SU-DHL-6 (cell line): Measurements from ENCODE around the gene NEUROD2.

Experiments used
- H2AFZ ChIP-seq: fragments of 200-600 bp; sonication (generic); 2 replicates; pipeline ENCODE4 v1.6.1; 2014; ENCODE audit warnings: low read depth, mild to moderate bottlenecking, moderate library complexity, mixed read lengths, antibody characterized with exemption, low read length; ENCODE audit not compliant: severe bottlenecking
- H3F3A ChIP-seq: fragments of 200-600 bp; shearing (Covaris generic); 2 replicates; pipeline ENCODE4 v1.6.0; 2016; ENCODE audit warnings: antibody characterized with exemption, mild to moderate bottlenecking; ENCODE audit not compliant: insufficient read depth
- H3K27ac ChIP-seq: fragments of 200-600 bp; sonication (generic); 2 replicates; pipeline ENCODE4 v1.5.1; 2016; ENCODE audit warnings: low read depth, mild to moderate bottlenecking, low read length, moderate library complexity, mixed read lengths
- H3K27me3 ChIP-seq: fragments of 200-600 bp; sonication (generic), shearing (Covaris generic); 2 replicates; pipeline ENCODE4 v1.6.0; 2014; ENCODE audit warnings: mild to moderate bottlenecking, low read length
- H3K36me3 ChIP-seq: fragments of 200-600 bp; sonication (generic); 2 replicates; pipeline ENCODE4 v1.6.1; 2014; ENCODE audit warnings: mild to moderate bottlenecking, low read length, mixed read lengths
- H3K4me2 ChIP-seq: fragments of 300-600, 200-600 bp; shearing (Covaris generic), sonication (generic); 2 replicates; pipeline ENCODE4 v1.6.0; 2014; ENCODE audit warnings: low read length, low read depth, mild to moderate bottlenecking; ENCODE audit not compliant: poor library complexity, severe bottlenecking
- H3K4me3 ChIP-seq: fragments of 200-600 bp; sonication (generic); 2 replicates; pipeline ENCODE4 v1.5.1; 2014; ENCODE audit warnings: antibody characterized with exemption, low read length, mild to moderate bottlenecking, mixed read lengths; ENCODE audit not compliant: insufficient read depth, poor library complexity, severe bottlenecking
- H3K79me2 ChIP-seq: fragments of 200-600 bp; sonication (generic); 2 replicates; pipeline ENCODE4 v1.6.1; 2014; ENCODE audit warnings: mild to moderate bottlenecking, low read length, moderate library complexity; ENCODE audit not compliant: insufficient read depth
- H3K9ac ChIP-seq: fragments of 200-600 bp; sonication (generic); 2 replicates; pipeline ENCODE4 v1.7.0; 2014; ENCODE audit warnings: mild to moderate bottlenecking, low read length
- H3K9me2 ChIP-seq: fragments of 200-600 bp; sonication (generic); replicated peaks from 2 replicates; pipeline ENCODE4 v1.6.1; 2014; ENCODE audit warnings: low read length; ENCODE audit not compliant: insufficient read depth
- H3K9me3 ChIP-seq: fragments of 200-600 bp; sonication (generic); 2 replicates; pipeline ENCODE4 v1.6.1; 2014; ENCODE audit warnings: low read length, mixed read lengths; ENCODE audit not compliant: insufficient read depth
- H4K20me1 ChIP-seq: fragments of 200-600 bp; sonication (generic); 2 replicates; pipeline ENCODE4 v1.6.1; 2014; ENCODE audit warnings: low read depth, mild to moderate bottlenecking, antibody characterized with exemption, low read length, moderate library complexity, mixed read lengths
- EZH2phosphoT487 ChIP-seq: fragments of 200-600 bp; sonication (generic), shearing (Covaris generic); conservative IDR thresholded peaks from 2 replicates; pipeline ENCODE4 v1.6.1; 2018; ENCODE audit warnings: mild to moderate bottlenecking, antibody characterized with exemption, low read length, moderate library complexity, mixed read lengths
- TF ChIP-seq, protein P1 (sequence below): fragments of 200-600 bp; sonication (generic); IDR thresholded peaks from one replicate; pipeline ENCODE4 v1.5.1; 2017; ENCODE audit warnings: antibody characterized with exemption, mild to moderate bottlenecking, low read length, moderate library complexity; ENCODE audit not compliant: insufficient read depth, poor library complexity, severe bottlenecking

Gene NEUROD2

DNA sequence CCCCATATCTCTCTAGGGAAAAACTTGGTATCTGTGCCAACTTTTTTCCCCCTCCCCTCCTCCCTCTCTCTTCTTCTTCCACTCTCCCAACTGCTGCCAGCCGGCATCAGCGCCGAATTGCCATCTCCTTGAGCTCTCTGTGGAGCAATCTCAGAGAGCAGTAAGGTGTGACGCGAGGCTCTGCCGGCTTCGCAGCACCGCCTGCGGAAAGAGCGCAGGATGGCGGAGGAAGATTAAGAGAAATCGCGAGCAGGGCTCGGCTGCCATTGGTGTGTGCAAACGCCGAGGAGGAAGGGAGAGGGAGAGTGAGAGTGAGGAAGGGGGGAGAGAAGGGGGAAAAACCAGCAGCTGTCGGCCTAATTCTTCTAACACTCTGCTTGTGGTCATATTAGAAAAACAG lies 44.2 kb downstream of the NEUROD2 start:
- Histone ChIP-seq H3K27me3 (no peaks in the 10 kb centered on the region), H2AFZ (no peak overlapping the region), H3K79me2 (no peaks in the 10 kb centered on the region), H3K27ac (no peak overlapping the region), H3K9me3 (no peaks in the 10 kb centered on the region), H3F3A (no peaks in the 10 kb centered on the region), H4K20me1 (no peaks in the 10 kb centered on the region), H3K4me2 (no peak overlapping the region), H3K9ac (no peak overlapping the region), H3K4me3 (no peak overlapping the region), H3K9me2 (no peaks in the 10 kb centered on the region), H3K36me3 (no peaks in the 10 kb centered on the region; the same call in 1 of the 2 replicates)
- no peak for TF ChIP-seq EZH2phosphoT487
- TF ChIP-seq, protein P1, sequence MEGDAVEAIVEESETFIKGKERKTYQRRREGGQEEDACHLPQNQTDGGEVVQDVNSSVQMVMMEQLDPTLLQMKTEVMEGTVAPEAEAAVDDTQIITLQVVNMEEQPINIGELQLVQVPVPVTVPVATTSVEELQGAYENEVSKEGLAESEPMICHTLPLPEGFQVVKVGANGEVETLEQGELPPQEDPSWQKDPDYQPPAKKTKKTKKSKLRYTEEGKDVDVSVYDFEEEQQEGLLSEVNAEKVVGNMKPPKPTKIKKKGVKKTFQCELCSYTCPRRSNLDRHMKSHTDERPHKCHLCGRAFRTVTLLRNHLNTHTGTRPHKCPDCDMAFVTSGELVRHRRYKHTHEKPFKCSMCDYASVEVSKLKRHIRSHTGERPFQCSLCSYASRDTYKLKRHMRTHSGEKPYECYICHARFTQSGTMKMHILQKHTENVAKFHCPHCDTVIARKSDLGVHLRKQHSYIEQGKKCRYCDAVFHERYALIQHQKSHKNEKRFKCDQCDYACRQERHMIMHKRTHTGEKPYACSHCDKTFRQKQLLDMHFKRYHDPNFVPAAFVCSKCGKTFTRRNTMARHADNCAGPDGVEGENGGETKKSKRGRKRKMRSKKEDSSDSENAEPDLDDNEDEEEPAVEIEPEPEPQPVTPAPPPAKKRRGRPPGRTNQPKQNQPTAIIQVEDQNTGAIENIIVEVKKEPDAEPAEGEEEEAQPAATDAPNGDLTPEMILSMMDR = no peak

DNA sequence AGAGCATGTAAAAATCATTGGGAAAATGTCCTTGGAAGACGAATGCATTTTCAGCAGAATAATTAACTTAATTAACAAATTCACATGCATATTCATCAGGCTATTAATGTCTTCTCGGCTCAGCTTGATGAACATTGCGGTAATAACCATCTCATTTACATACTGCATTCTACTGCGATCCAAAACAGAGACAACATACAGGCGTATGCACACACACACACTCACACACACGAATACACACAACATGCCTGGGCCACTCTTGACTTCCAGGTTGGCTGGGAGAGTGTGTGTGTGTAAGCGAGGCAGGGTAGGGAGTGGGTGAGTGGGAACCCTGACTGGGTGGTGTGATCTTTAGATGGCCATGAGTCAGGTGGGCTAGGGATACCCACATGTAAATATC lies 44.7 kb downstream of the NEUROD2 start:
- TF ChIP-seq, protein P1 = no peak
- no peak for TF ChIP-seq EZH2phosphoT487
- no peak overlapping the region for H3K4me2 ChIP-seq
- no peak overlapping the region for H3K4me3 ChIP-seq
- no peaks in the 10 kb centered on the region for H3K9me2 ChIP-seq
- H3K27ac ChIP-seq = no peak overlapping the region
- H3K36me3 ChIP-seq = no peaks in the 10 kb centered on the region; the same call in 1 of the 2 replicates
- H3K27me3 ChIP-seq = no peaks in the 10 kb centered on the region
- H3F3A ChIP-seq = no peaks in the 10 kb centered on the region
- no peaks in the 10 kb centered on the region for H3K79me2 ChIP-seq
- H4K20me1 ChIP-seq = no peaks in the 10 kb centered on the region
- no peak overlapping the region for H3K9ac ChIP-seq
- no peak overlapping the region for H2AFZ ChIP-seq
- H3K9me3 ChIP-seq = no peaks in the 10 kb centered on the region

DNA sequence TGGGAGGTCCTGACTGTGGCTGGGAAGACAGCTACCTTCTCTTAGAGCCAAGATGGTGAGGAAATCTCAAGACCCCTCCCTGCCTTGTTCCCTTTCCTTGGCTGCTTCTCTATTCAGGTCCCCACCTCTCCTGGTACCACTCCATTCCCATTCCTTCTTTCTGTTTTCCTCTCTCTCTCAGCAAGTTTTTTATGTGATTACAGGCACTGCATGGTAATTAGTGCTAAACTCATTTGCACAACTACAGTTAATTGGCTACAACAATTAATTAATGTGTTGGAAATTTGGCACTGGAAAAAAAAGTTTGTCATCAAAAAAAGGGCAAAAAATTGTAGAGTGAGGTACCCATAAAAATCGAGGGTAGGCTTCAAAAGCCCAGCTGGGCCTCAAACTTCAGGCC lies 45.3 kb downstream of the NEUROD2 start:
- H4K20me1 ChIP-seq = no peaks in the 10 kb centered on the region
- no peak overlapping the region for H2AFZ ChIP-seq
- no peak overlapping the region for H3K27ac ChIP-seq
- no peaks in the 10 kb centered on the region for H3F3A ChIP-seq
- no peak overlapping the region for H3K4me3 ChIP-seq
- no peaks in the 10 kb centered on the region for H3K27me3 ChIP-seq
- no peaks in the 10 kb centered on the region for H3K9me3 ChIP-seq
- H3K79me2 ChIP-seq = no peaks in the 10 kb centered on the region
- no peak for TF ChIP-seq EZH2phosphoT487
- TF ChIP-seq, protein P1 = no peak
- no peaks in the 10 kb centered on the region for H3K9me2 ChIP-seq
- no peak overlapping the region for H3K9ac ChIP-seq
- no peaks in the 10 kb centered on the region; the same call in 1 of the 2 replicates for H3K36me3 ChIP-seq
- H3K4me2 ChIP-seq = no peak overlapping the region
